KMS-11 (cell line): ENCODE measurements around the gene PRKD1.

Experiments used
- H2AFZ ChIP-seq: fragments of 200-600 bp; sonication (generic); 2 replicates; pipeline ENCODE4 v1.6.1; 2016; ENCODE audit warnings: antibody characterized with exemption, mixed run types, low read depth
- H3K27ac ChIP-seq: fragments of 200-600 bp; sonication (generic); 2 replicates; pipeline ENCODE4 v1.6.1; 2016; ENCODE audit warnings: mild to moderate bottlenecking, mixed run types
- H3K27me3 ChIP-seq: fragments of 200-600 bp; sonication (generic); 2 replicates; pipeline ENCODE4 v1.6.1; 2017; ENCODE audit warnings: mild to moderate bottlenecking, low read depth, mixed run types, moderate library complexity; ENCODE audit not compliant: insufficient read depth
- H3K36me3 ChIP-seq: fragments of 200-600 bp; sonication (generic); 2 replicates; pipeline ENCODE4 v1.6.1; 2017; ENCODE audit warnings: mild to moderate bottlenecking, mixed run types; ENCODE audit not compliant: insufficient read depth
- H3K4me1 ChIP-seq: fragments of 200-600 bp; sonication (generic); 2 replicates; pipeline ENCODE4 v1.6.1; 2016; ENCODE audit warnings: mild to moderate bottlenecking, low read depth, mixed run types; ENCODE audit not compliant: poor library complexity, severe bottlenecking
- H3K4me2 ChIP-seq: fragments of 200-600 bp; sonication (generic); 2 replicates; pipeline ENCODE4 v1.7.0; 2016; ENCODE audit warnings: mild to moderate bottlenecking, mixed run types
- H3K4me3 ChIP-seq: fragments of 200-600 bp; sonication (generic); IDR thresholded peaks from 2 replicates; pipeline ENCODE4 v1.6.1; 2017; ENCODE audit warnings: low read depth, low read length, mixed read lengths; ENCODE audit not compliant: insufficient read depth
- H3K79me2 ChIP-seq: fragments of 200-600 bp; sonication (generic); 2 replicates; pipeline ENCODE4 v1.6.1; 2016; ENCODE audit warnings: low read depth, mixed run types; ENCODE audit not compliant: insufficient read depth
- H3K9ac ChIP-seq: fragments of 200-600 bp; sonication (generic); 2 replicates; pipeline ENCODE4 v1.6.1; 2016; ENCODE audit warnings: mild to moderate bottlenecking, mixed run types
- H4K20me1 ChIP-seq: fragments of 200-600 bp; sonication (generic); 2 replicates; pipeline ENCODE4 v1.6.1; 2016; ENCODE audit warnings: mild to moderate bottlenecking, mixed run types; ENCODE audit not compliant: insufficient read depth
- CTCF ChIP-seq: fragments of 200-600 bp; sonication (generic); conservative IDR thresholded peaks from 2 replicates; pipeline ENCODE4 v1.6.1; 2017; ENCODE audit warnings: low read depth, mild to moderate bottlenecking, antibody characterized with exemption, low read length, moderate library complexity, mixed read lengths

PRKD1 gene

GRCh38 chr14:29930283-29930682 lies 2.6 kb upstream of the PRKD1 start:
- Histone ChIP-seq H2AFZ (no peak overlapping the region), H3K27me3 (no peaks in the 10 kb centered on the region)
- no peak for TF ChIP-seq CTCF

DNA sequence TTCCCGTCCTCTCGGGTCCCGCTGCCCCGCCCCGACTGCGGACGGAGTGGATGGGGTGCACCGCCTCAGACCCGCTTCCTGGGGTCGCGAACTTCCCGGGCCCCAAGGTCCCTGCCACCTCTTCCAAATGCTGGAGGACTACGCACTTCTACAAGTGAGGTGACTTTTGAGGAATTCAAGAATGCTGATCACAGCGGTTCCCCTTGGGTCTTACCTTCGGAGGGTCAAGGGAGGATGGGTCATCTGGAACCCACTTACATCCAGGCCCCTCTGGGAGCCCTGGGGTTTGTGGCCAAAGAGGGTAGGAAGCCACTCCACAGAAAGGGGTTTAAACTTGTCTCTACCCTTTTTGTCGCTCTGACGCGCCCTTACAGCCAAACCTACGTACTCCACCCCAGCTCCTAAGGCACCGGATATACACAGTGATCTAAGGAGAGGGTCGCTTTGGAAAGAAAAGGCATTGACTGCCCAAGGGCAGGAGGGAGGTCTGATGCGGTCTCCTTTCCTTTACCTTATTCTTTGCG lies 532 bp upstream of the PRKD1 start:
- H3K4me3 ChIP-seq: no peak overlapping the region

More at GRCh38 chr14:29930283-29930682, 2.6 kb upstream of the PRKD1 start:
- Histone ChIP-seq H3K4me3 (no peak overlapping the region), H3K36me3 (no peaks in the 10 kb centered on the region), H3K4me1 (no peaks in the 10 kb centered on the region), H3K9ac (no peak overlapping the region), H3K27ac (no peak overlapping the region), H3K79me2 (no peaks in the 10 kb centered on the region), H3K4me2 (no peak overlapping the region), H4K20me1 (no peaks in the 10 kb centered on the region)

GRCh38 chr14:29926701-29927375 lies 809 bp downstream of the PRKD1 start:
- H3K27me3 ChIP-seq: no peaks in the 10 kb centered on the region
- no peak for TF ChIP-seq CTCF
- peak overlapping the region; percentile 30; the same call in 1 of the 2 replicates for H2AFZ ChIP-seq
- H3K4me3 ChIP-seq: no peak overlapping the region
- no peak overlapping the region for H3K9ac ChIP-seq
- no peaks in the 10 kb centered on the region for H4K20me1 ChIP-seq
- H3K4me2 ChIP-seq: peak overlapping the region; percentile 57
- no peak overlapping the region for H3K27ac ChIP-seq
- H3K36me3 ChIP-seq: no peaks in the 10 kb centered on the region
- H3K79me2 ChIP-seq: no peaks in the 10 kb centered on the region
- H3K4me1 ChIP-seq: no peaks in the 10 kb centered on the region

More for the DNA sequence above, 532 bp upstream of the PRKD1 start:
- H3K9ac ChIP-seq: no peak overlapping the region
- H3K36me3 ChIP-seq: no peaks in the 10 kb centered on the region
- no peak overlapping the region for H3K27ac ChIP-seq
- no peaks in the 10 kb centered on the region for H3K4me1 ChIP-seq
- TF ChIP-seq CTCF: no peak
- no peak overlapping the region for H2AFZ ChIP-seq
- no peaks in the 10 kb centered on the region for H3K27me3 ChIP-seq
- no peaks in the 10 kb centered on the region for H4K20me1 ChIP-seq
- no peaks in the 10 kb centered on the region for H3K79me2 ChIP-seq
- no peak overlapping the region for H3K4me2 ChIP-seq

DNA sequence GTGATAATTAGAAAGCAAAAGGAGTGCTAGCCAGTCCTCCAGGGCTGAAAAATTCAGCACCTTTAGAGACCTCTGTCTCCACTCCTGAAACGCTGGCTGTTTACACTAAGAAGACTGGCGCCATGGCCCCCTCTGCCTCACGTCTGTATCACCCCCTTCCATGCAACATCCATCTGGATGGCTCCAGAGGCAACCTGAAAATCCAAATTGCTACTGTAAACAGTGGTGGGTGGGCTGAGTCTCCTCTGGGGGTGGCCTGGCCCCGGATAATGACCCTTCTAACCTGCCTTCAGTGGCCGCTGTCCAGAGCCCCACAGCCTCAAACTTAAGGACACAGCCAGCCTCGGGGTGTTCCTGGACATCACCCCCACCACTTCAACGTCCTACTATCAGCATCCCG lies 1.4 kb downstream of the PRKD1 start:
- Histone ChIP-seq H3K9ac (no peak overlapping the region), H3K27ac (no peak overlapping the region), H3K4me2 (peak overlapping the region; percentile 57), H3K4me1 (no peaks in the 10 kb centered on the region), H3K79me2 (no peaks in the 10 kb centered on the region), H3K27me3 (no peaks in the 10 kb centered on the region), H3K4me3 (no peak overlapping the region), H2AFZ (peak overlapping the region; percentile 30; the same call in 1 of the 2 replicates), H4K20me1 (no peaks in the 10 kb centered on the region), H3K36me3 (no peaks in the 10 kb centered on the region)
- TF ChIP-seq CTCF: no peak
